ENCODE results near the gene UBE2E2.

The UBE2E2 gene

GRCh38 chr3:23640471-23641146, 437.5 kb downstream of the UBE2E2 start:
- DNase-seq = no peak
